GM12878 (cell line): ENCODE data around the gene PTPDC1. TPM values are rescaled to one million over a fixed set of nuclear protein-coding genes. Genes with fewer than 3 reads are reported as not detected.

Source experiments
- ATAC-seq: fragments of 200-7000 bp; cut with Tn5 transposase; 3 replicates; pipeline ENCODE4 v1.9.1; 2020; ENCODE audit warnings: mild to moderate bottlenecking, moderate library complexity
- BruUV-seq: library from RNA; stranded (reverse); fragments of 400-500 nt; replicated peaks from 2 replicates; lab custom pipeline; 2021; lab: Mats Ljungman, UMichigan
- CTCF ChIA-PET: fragments of 300-600 bp; sonication (Branson Sonifier 250); formaldehyde crosslinking; extraction: SDS; loops from one replicate; lab custom pipeline; 2021; ENCODE audit warnings: inconsistent platforms; lab: Yijun Ruan, JAX
- POLR2A ChIA-PET: fragments of 350-600 bp; formaldehyde crosslinking; extraction: SDS; loops from one replicate; lab custom pipeline; 2021; ENCODE audit warnings: inconsistent platforms; lab: Charles Lee
- RAD21 ChIA-PET: fragments of 300-600 bp; sonication (Branson Sonifier 250); formaldehyde crosslinking; loops from one replicate; lab custom pipeline; 2023; ENCODE audit warnings: antibody characterized with exemption; ENCODE audit not compliant: unreplicated experiment; lab: Charles Lee
- SMC1A ChIA-PET: fragments of 300-600 bp; sonication (Branson Sonifier 250); formaldehyde crosslinking; loops from one replicate; lab custom pipeline; 2023; ENCODE audit not compliant: unreplicated experiment, uncharacterized antibody; lab: Charles Lee
- DNase-seq: peaks from one replicate; pipeline ENCODE4 v3.0.0-alpha.2; 2011; ENCODE audit warnings: low read depth, low spot score
- FAIRE-seq: peaks from 3 replicates; lab custom pipeline; 2011; peaks lifted over from hg19 to GRCh38; lab: Jason Lieb, UNC
- H2AFZ ChIP-seq: 2 replicates; pipeline ENCODE4 v1.6.0; 2011; ENCODE audit warnings: low read depth, low read length, control low read depth; ENCODE audit not compliant: control insufficient read depth
- H3K27ac ChIP-seq: 2 replicates; pipeline ENCODE4 v1.5.1; 2011; ENCODE audit warnings: control low read depth; ENCODE audit not compliant: control insufficient read depth, insufficient read depth
- H3K27me3 ChIP-seq, 2 experiments: replicated peaks in 1 of 2; 2 replicates each; pipeline versions ENCODE4 v1.6.0 to v1.6.1; 2011; ENCODE audit warnings: low read length in 1 of 2; ENCODE audit not compliant: control insufficient read depth in 2 of 2, insufficient read depth in 2 of 2
- H3K36me3 ChIP-seq, 2 experiments: 2 replicates each; pipeline ENCODE4 v1.5.1; 2011; ENCODE audit warnings: low read length in 1 of 2; ENCODE audit not compliant: control insufficient read depth in 2 of 2, insufficient read depth in 2 of 2
- H3K4me1 ChIP-seq: 2 replicates; pipeline ENCODE4 v1.6.1; 2011; ENCODE audit warnings: mild to moderate bottlenecking, low read length, moderate library complexity, mixed read lengths; ENCODE audit not compliant: control insufficient read depth, insufficient read depth
- H3K4me2 ChIP-seq: 2 replicates; pipeline ENCODE4 v1.6.0; 2011; ENCODE audit warnings: control low read depth; ENCODE audit not compliant: control insufficient read depth, insufficient read depth
- H3K4me3 ChIP-seq: fragments of 200-600 bp; sonication (generic); 2 replicates; pipeline ENCODE4 v1.5.1; 2016
- H3K79me2 ChIP-seq: 2 replicates; pipeline ENCODE4 v1.6.0; 2011; ENCODE audit warnings: low read length; ENCODE audit not compliant: control insufficient read depth, insufficient read depth
- H3K9ac ChIP-seq: 2 replicates; pipeline ENCODE4 v1.8.0; 2011; ENCODE audit warnings: low read length, control low read depth, mixed read lengths; ENCODE audit not compliant: control insufficient read depth, insufficient read depth
- H3K9me3 ChIP-seq: replicated peaks from 3 replicates; pipeline ENCODE4 v1.5.1; 2011; ENCODE audit warnings: mild to moderate bottlenecking, low read length; ENCODE audit not compliant: control insufficient read depth, insufficient read depth
- H4K20me1 ChIP-seq: 2 replicates; pipeline ENCODE4 v1.6.0; 2011; ENCODE audit not compliant: control insufficient read depth, insufficient read depth
- ASH2L ChIP-seq: fragments of 300-600, 200-600 bp; sonication (generic); IDR thresholded peaks from 2 replicates; pipeline ENCODE4 v1.6.1; 2017; ENCODE audit warnings: low read depth, mild to moderate bottlenecking, borderline replicate concordance
- CBX5 ChIP-seq: sonication (generic); IDR thresholded peaks from 2 replicates; pipeline ENCODE4 v1.6.1; 2016; ENCODE audit warnings: low read depth, moderate library complexity, mild to moderate bottlenecking, inconsistent platforms
- KDM1A ChIP-seq: fragments of 200-600 bp; sonication (generic); IDR thresholded peaks from 2 replicates; pipeline ENCODE4 v1.6.1; 2016; ENCODE audit warnings: borderline replicate concordance
- MYB ChIP-seq: fragments of 150-350 bp; IDR thresholded peaks from 2 replicates; pipeline ENCODE4 v1.6.1; 2014; ENCODE audit warnings: mild to moderate bottlenecking, low read depth, low read length, borderline replicate concordance
- NKRF ChIP-seq: fragments of 450-650 bp; conservative IDR thresholded peaks from 2 replicates; pipeline ENCODE4 v1.6.1; 2017; ENCODE audit warnings: mild to moderate bottlenecking, moderate library complexity
- POU2F2 ChIP-seq: IDR thresholded peaks from 3 replicates; pipeline ENCODE4 v1.6.1; 2011; ENCODE audit warnings: low read depth, mild to moderate bottlenecking, low read length, borderline replicate concordance
- SIN3A ChIP-seq: IDR thresholded peaks from 2 replicates; pipeline ENCODE4 v1.6.1; 2012; ENCODE audit warnings: low read depth, low read length, improper control_type of control experiment
- USF2 ChIP-seq: IDR thresholded peaks from 2 replicates; pipeline ENCODE4 v1.6.1; 2011; ENCODE audit warnings: low read depth, low read length, improper control_type of control experiment, borderline replicate concordance
- ZBTB4 ChIP-seq: fragments of 450-650 bp; formaldehyde crosslinking; IDR thresholded peaks from 2 replicates; pipeline ENCODE4 v1.4.0; 2022; ENCODE audit warnings: mild to moderate bottlenecking, moderate library complexity
- WGBS: methylation state at CpG from one replicate; pipeline ENCODE4 v1.1.6; 2016; ENCODE audit warnings: low lambda C conversion rate; ENCODE audit not compliant: insufficient replicate concordance, insufficient coverage; ENCODE audit errors: missing lambda C conversion rate; 5-methylcytosine and 5-hydroxymethylcytosine counted together
- in situ Hi-C: fragments of 300-500 bp; cut with MboI; formaldehyde crosslinking; loops from 9 replicates; pipeline ENCODE4 v1.14.3; 2018; ENCODE audit warnings: mixed read lengths
- intact Hi-C: fragments of 100-400 bp; cut with micrococcal nuclease; formaldehyde crosslinking; loops from one replicate; pipeline ENCODE4 v1.14.2; 2022; ENCODE audit not compliant: unreplicated experiment
- polyA plus RNA-seq, 11 experiments: library from polyadenylated mRNA; depleted of rRNA in 4 of 11; unstranded in 6 of 11; stranded (reverse) in 5 of 11; fragments of >200 nt; fragmentation: Nextera tagmentation in 4 of 11; fragmentation: Illumina TruSeq in 1 of 11; extraction: Ambion mirVana in 4 of 11; extraction: Trizol in 1 of 11; gene quantifications; 1 replicate in 1 of 11; 2 replicates in 10 of 11; pipeline versions ENCODE4 v1.2.1 to v1.2.3, GENCODE V29; 2011 to 2016; ENCODE audit warnings: inconsistent platforms in 2 of 11, missing spikeins in 2 of 11, low read depth in 1 of 11
- total RNA-seq, 4 experiments: library from RNA; depleted of rRNA in 3 of 4; stranded (reverse); fragments of >200 nt in 3 of 4; fragmentation: Illumina TruSeq in 1 of 4; extraction: Trizol in 1 of 4; gene quantifications; 2 replicates each; pipeline versions ENCODE4 v1.2.1 to v1.2.3, GENCODE V29; 2013 to 2021

The PTPDC1 gene
- total and polyA plus RNA-seq, 10 of the 15 experiments (the other 5 are each of a cell fraction or from before 2014, with no cell fraction given), result 1.2 to 4.5 (median 2.9) TPM

- Histone ChIP-seq H3K27me3 (no peaks in the 10 kb centered on the region), H3K4me2 (no peak overlapping the region), H3K79me2 (no peaks in the 10 kb centered on the region), H3K27ac (no peak overlapping the region), H4K20me1 (no peaks in the 10 kb centered on the region), H3K36me3 (no peaks in the 10 kb centered on the region), H3K4me3 (no peak overlapping the region)
- no peak for FAIRE-seq
- WGBS, result 59% methylated on average over 3 of the region's 3 CpGs
- ChIA-PET POLR2A (no interaction called here), CTCF (interaction anchor here (1.9 kb wide), 1 partner anchor 20 kb away, joined by 5 read pairs; no protein-coding TSS in a partner anchor)
- no peak for DNase-seq
- TF ChIP-seq MYB, result no peak
- no peak for TF ChIP-seq KDM1A
- no peak for TF ChIP-seq CBX5
- no peak for TF ChIP-seq POU2F2
- no peak for TF ChIP-seq ZBTB4 (CRISPR knock-in tag)
- TF ChIP-seq ASH2L, result no peak
- no peak for TF ChIP-seq SIN3A
- no peak for TF ChIP-seq NKRF
- no peak for TF ChIP-seq USF2
- TF ChIP-seq, all 136 proteins: peak for 0
- H3K9ac ChIP-seq, result no peak overlapping the region
- BruUV-seq, result no TSS peak
- no peak overlapping the region for H2AFZ ChIP-seq
- no peak for ATAC-seq
- 0 out of 2 replicates have a peak, but pooled peaks cover under 1% of the 10 kb centered on the region for H3K4me1 ChIP-seq
- H3K9me3 ChIP-seq, result no peaks in the 10 kb centered on the region
- intact Hi-C loops (no loop called here), in situ Hi-C loops (no loop called here)
- RAD21 ChIA-PET, result no interaction called here
- SMC1A ChIA-PET, result no interaction called here
Measured at GRCh38 chr9:94086486-94087345, 2.5 kb downstream of the PTPDC1 start.
